ENCODE results near the gene TMEM123. TPM values are rescaled to one million over a fixed set of nuclear protein-coding genes. Genes with fewer than 3 reads are reported as not detected.

The TMEM123 gene
- total RNA-seq, 1 donor from 2014 or later: 107 TPM

DNA sequence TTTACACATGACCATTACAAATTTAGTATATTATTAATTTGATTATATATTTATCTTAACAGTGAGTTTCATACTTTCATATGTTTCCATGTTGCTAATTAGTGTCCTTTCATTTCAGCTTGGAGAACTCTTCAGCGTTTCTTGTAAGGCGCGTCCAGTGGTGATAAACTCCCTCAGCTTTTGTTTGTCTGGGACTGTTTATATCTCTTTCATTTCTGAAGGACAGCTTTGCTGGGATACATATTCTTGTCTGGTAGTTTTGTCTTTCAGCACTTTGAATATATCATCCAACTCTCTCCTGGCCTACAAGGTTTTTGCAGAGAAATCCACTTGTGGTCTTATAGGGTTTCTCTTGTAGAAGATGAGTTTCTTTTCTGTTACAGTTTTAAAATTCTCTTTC lies 93.2 kb downstream of the TMEM123 start:
- TF ChIP-seq, protein P1, sequence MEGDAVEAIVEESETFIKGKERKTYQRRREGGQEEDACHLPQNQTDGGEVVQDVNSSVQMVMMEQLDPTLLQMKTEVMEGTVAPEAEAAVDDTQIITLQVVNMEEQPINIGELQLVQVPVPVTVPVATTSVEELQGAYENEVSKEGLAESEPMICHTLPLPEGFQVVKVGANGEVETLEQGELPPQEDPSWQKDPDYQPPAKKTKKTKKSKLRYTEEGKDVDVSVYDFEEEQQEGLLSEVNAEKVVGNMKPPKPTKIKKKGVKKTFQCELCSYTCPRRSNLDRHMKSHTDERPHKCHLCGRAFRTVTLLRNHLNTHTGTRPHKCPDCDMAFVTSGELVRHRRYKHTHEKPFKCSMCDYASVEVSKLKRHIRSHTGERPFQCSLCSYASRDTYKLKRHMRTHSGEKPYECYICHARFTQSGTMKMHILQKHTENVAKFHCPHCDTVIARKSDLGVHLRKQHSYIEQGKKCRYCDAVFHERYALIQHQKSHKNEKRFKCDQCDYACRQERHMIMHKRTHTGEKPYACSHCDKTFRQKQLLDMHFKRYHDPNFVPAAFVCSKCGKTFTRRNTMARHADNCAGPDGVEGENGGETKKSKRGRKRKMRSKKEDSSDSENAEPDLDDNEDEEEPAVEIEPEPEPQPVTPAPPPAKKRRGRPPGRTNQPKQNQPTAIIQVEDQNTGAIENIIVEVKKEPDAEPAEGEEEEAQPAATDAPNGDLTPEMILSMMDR (IDR thresholded peaks at IDR 0.05): no peak
- H3K27me3 ChIP-seq: no peaks in the 10 kb centered on the region
- H3K36me3 ChIP-seq: peaks cover 39 to 44% of the 10 kb centered on the region in 2 donors
- H3K27ac ChIP-seq: no peak overlapping the region
- no peaks in the 10 kb centered on the region for H3K4me1 ChIP-seq
- no peaks in the 10 kb centered on the region for H3K9me3 ChIP-seq
- intact Hi-C loops (cut with DNase I): no loop called here
- no peak for DNase-seq (ENCODE audit: low spot score in 2 of 2)
- H3K4me3 ChIP-seq: no peak overlapping the region

DNA sequence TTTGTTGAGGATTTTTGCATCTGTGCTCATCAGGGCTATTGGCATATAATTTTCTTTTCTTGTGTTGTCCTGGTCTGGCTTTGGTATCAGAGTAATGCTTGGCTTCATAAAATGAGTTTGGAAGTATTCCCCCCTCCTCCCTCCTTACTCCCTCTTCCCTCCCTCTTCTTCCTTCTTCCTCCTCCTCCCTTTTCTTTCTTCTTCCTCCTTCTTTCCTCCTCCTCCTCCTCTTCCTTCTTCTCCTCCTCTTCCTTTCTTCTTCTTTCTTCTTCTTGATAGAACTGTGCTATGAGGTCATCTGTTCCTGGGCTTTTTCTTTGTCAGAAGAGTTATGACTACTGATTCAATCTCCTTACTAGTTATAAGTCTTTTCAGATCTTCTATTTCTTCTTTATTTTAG lies 95.4 kb downstream of the TMEM123 start:
- Histone ChIP-seq H3K27me3 (no peaks in the 10 kb centered on the region), H3K9me3 (no peaks in the 10 kb centered on the region), H3K4me1 (no peaks in the 10 kb centered on the region), H3K4me3 (no peak overlapping the region), H3K27ac (no peak overlapping the region), H3K36me3 (peaks cover 23 to 31% of the 10 kb centered on the region in 2 donors)
- DNase-seq (ENCODE audit: low spot score in 2 of 2): no peak
- intact Hi-C loops (cut with DNase I): no loop called here
- TF ChIP-seq, protein P1 (IDR thresholded peaks at IDR 0.05): no peak

DNA sequence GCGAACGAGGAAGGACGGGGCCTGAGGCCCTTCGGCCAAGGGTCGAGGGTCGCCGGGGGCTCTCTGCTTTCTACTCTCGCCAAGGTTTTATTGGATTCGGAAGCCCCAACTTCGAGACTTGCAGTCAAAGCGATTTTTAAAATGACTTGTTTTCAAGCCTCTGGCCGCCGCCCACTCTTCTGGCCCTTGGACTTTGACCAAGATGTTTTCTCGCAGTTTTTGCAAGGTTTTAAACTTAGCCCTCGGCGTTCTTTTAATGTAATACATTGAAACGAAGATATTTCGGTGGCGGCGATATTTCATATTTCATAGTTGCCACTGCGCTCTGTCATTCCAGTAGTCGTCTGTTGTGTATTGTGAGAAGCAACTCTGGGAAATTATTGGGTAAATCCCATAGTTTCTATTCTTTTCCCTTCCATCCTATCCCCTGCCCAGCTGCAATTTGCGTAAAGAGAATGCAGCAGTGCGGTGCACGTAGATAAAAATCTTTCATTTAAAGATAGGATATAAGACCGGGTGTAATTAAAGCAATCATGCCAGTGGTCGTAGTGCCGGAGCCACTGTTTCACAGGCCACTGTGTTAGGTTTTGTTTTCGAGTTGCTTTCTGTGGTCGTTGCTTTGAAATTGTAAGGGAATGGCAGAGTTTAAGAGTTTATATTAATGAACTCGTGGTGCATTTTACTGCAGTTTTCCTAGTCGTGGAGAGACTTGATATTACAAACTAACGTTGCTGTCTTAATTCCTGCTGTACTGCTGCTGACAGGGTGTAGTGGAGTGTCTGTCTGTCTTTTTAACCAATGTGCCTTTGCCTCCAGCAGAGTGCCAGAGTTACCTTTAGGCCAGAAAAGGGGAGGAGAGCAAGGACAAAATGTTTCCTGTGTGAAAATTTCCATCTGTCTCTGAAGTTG lies 104.8 kb downstream of the TMEM123 start:
- H3K9me3 ChIP-seq: no peaks in the 10 kb centered on the region
- H3K36me3 ChIP-seq: peaks cover 5 to 7% of the 10 kb centered on the region in 2 donors
- no peak for DNase-seq (ENCODE audit: low spot score in 2 of 2)
- H3K4me1 ChIP-seq: peaks cover 2 to 3% of the 10 kb centered on the region in 2 donors
- no peaks in the 10 kb centered on the region for H3K27me3 ChIP-seq
- peak overlapping the region; percentile 78 to 81 for H3K4me3 ChIP-seq
- intact Hi-C loops (cut with DNase I): loop anchor here (2.0 to 10.0 kb wide), 8 partner anchors 31 to 433 kb away; partner anchors contain the start of genes ANGPTL5, BIRC3, CEP126 and TMEM123
- TF ChIP-seq, protein P1 (IDR thresholded peaks at IDR 0.05): no peak
- peak overlapping the region; percentile 98 for H3K27ac ChIP-seq

DNA sequence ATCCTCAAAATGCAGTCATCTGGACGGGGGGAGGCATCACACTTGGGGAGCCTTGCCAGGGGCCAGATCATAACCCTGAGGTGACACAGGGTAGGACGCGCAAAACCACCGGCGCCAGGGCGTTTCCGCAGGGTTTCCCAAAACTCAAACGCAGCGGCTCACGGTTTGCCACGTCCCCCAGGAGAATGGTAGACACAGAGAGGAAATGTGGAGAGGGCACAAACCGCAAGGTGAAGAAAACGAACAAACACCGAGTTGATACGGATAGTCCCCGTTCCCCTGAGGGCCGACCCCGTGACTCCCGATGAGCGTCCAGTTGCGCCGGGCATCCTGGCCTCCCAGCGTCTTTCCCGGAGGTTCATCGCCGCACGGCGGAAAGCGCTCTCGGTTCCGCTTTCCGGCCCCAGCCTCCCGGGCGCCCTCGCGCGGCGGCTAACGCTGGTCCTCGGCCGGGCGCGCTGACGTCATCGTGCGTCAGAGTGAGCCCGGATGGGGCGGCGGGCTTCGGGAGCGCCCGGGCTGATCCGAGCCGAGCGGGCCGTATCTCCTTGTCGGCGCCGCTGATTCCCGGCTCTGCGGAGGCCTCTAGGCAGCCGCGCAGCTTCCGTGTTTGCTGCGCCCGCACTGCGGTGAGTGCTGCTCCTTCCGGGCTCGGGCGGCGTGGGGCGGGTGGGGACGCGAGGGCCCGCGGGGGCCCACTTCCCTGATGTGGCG lies 105.7 kb downstream of the TMEM123 start, which contains the start of gene BIRC2:
BIRC2 (plus strand) TSS at position 467 of the 714 bp plus-strand sequence. CDS start 2,641 bp downstream, outside the sequence.
- Histone ChIP-seq H3K36me3 (peaks cover 5% of the 10 kb centered on the region in 2 donors), H3K27ac (peak within 1 kb of the TSS; percentile 98), H3K9me3 (no peaks in the 10 kb centered on the region), H3K4me1 (peaks cover 2 to 3% of the 10 kb centered on the region in 2 donors), H3K4me3 (peak within 1 kb of the TSS; percentile 78 to 81), H3K27me3 (no peaks in the 10 kb centered on the region)
- intact Hi-C loops (cut with DNase I): loop anchor here (2.0 to 10.0 kb wide), 8 partner anchors 30 to 432 kb away; partner anchors contain the start of genes ANGPTL5, BIRC3, CEP126 and TMEM123
- TF ChIP-seq, protein P1 (IDR thresholded peaks at IDR 0.05): peak; percentile 86 to 87 (median 86)
- DNase-seq (ENCODE audit: low spot score in 2 of 2): peak; percentile 66 to 97

DNA sequence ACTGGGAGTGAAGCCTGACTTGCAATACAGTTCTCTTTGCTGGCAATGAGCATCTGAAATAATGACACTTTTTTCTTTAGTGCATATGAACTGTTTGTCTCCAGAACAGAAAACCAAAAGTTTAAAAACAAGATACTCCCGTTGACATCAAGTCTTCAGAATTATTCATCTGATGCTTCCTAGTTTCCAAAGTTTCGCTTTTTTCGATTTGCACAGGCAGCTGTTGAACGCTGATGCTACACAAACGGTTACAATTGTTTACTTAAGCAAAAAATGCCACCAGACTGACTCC lies 106.2 kb downstream of the TMEM123 start:
- TF ChIP-seq, protein P1 (IDR thresholded peaks at IDR 0.05): no peak
- intact Hi-C loops (cut with DNase I): loop anchor here (2.0 to 10.0 kb wide), 8 partner anchors 30 to 432 kb away; partner anchors contain the start of genes ANGPTL5, BIRC3, CEP126 and TMEM123
- H3K4me1 ChIP-seq: peaks cover 2 to 3% of the 10 kb centered on the region in 2 donors
- peak overlapping the region; percentile 98 for H3K27ac ChIP-seq
- peak overlapping the region; percentile 78 to 81 for H3K4me3 ChIP-seq
- H3K36me3 ChIP-seq: peaks cover 5% of the 10 kb centered on the region in 2 donors
- no peak for DNase-seq (ENCODE audit: low spot score in 2 of 2)
- H3K9me3 ChIP-seq: no peaks in the 10 kb centered on the region
- no peaks in the 10 kb centered on the region for H3K27me3 ChIP-seq

Other genes starting within 250 kb of the TMEM123 start
- gene BIRC3, start 135.3 kb downstream of the TMEM123 start, total RNA-seq: 2.8 TPM
- 27.7 TPM for gene BIRC2, start 105.6 kb downstream of the TMEM123 start, total RNA-seq
- not detected for gene MMP7, start 78.0 kb upstream of the TMEM123 start, total RNA-seq
- not detected for gene MMP20, start 172.6 kb upstream of the TMEM123 start, total RNA-seq